CD4-positive, alpha-beta T cell treated with Interleukin-12 subunit alpha and Interleukin-12 subunit beta, for 1 hour (primary cell): Measurements from ENCODE around the gene UGT2A2.
"Not testable (repeated sequence)": the region's sequence is repeated elsewhere in the genome, so short reads cannot be mapped to it uniquely, and the experiment has no call there.

Source experiments
- DNase-seq: peaks from one replicate; pipeline ENCODE4 v3.0.0-alpha.2; 2020

Gene UGT2A2

DNA sequence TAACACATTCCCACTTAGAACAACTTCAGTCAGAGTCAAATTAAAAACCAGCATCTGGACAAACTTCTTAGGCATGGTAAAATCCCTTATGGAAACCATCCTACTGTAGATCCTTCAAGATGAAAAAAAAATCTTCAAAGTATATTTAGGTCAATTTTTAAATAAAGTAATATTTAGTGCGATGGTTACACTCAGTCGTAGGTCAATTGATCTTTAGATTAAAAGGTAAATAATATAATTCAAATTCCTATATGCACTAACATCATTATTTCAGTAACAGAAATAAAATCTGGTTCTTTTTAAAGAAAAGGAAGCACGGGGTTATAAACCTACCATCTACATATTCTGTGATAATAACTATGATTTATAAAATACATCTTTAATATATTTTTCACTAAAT lies at the start of gene UGT2A2:
Gene UGT2A2 (minus strand): TSS at position 101 of the 400 bp plus-strand sequence. CDS start 2 bp downstream, at position 99.
- no peak for DNase-seq

DNA sequence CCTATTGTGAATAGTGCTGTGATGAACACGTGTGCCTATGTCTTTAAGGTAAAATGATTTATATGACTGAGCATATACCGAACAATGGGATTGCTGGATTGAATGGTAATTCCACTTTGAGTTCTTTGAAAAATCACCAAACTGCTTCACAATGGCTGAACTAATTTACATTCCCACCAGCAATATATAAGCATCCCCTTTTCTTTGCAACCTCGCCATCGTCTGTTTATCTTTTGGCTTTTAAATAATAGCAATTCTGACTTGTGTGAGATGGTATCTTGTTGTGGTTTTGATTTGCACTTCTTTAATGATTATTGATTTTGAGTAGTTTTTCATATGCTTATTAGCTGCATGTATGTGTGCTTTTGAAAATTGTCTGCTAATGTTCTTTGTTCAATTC lies 45.4 kb upstream of the UGT2A2 start:
- no peak for DNase-seq

DNA sequence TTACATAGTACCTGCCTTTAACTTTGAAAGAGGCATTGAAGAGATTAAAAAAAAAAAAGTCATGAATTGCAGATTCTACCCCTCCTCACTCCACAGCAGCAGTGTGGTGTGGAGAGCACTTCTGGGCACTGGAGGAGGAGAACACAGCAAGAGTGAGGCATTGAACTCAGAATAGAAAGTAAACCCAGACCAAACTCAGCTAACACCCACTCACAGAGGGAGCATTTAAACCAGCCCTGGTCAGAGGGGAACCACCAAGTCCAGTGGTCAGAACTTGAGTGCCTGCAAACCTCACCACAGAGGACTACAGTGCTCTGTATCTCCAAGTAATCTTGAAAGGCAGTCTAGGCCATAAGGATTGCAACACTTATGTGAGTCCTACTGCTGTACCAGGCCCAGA lies 29.2 kb upstream of the UGT2A2 start:
- no peak for DNase-seq

DNA sequence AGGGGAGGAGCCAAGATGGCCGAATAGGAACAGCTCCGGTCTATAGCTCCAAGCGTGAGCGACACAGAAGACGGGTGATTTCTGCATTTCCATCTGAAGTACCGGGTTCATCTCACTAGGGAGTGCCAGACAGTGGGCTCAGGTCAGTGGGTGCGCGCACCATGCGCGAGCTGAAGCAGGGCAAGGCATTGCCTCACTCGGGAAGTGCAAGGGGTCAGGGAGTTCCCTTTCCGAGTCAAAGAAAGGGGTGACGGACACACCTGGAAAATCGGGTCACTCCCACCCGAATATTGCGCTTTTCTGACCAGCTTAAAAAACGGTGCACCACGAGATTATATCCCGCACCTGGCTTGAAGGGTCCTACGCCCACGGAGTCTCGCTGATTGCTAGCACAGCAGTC lies 24.6 kb upstream of the UGT2A2 start:
- not testable (repeated sequence) for DNase-seq

DNA sequence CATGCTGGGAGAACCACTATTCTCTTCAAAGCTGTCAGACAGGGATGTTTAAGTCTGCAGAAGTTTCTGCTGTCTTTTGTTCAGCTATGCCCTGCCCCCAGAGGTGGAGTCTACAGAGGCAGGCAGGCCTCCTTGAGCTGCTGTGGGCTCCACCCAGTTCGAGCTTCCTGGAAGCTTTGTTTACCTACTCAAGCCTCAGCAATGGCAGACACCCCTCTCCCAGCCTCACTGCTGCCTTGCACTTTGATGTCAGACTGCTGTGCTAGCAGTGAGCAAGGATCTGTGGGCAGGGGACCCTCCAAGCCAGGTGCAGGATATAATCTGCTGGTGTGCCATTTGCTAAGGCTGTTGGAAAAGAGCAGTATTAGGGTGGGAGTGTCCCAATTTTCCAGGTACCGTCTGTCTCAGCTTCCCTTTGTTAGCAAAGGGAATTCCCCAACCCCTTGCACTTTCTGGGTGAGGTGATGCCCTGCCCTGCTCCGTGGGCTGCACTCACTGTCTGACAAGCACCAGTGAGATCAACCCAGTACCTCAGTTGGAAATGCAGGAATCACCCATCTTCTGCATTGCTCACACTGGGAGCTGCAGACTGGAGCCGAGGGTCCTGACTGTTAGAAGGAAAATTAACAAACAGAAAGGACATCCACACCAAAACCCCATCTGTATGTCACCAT lies 21.8 kb upstream of the UGT2A2 start:
- DNase-seq = peak; percentile 20

DNA sequence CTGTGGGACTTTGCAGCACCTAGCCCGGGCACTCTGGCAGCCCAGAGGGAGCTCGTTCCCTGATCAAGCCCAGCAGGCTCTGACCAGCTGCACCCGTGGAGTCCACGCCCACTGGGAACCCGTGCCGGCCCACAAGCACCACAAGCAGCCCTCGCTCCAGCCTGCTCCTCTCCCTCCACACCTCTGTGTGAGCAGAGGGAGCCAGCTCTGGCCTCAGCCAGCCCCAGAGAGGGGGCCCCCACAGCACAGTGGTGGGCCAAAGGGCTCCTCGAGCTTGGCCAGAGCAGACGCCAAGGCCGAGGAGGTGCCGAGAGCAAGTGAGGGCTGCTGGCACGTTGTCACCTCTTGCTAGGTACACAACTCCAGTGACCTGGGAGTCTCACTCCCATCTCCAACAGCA lies 18.7 kb upstream of the UGT2A2 start:
- no peak for DNase-seq

DNA sequence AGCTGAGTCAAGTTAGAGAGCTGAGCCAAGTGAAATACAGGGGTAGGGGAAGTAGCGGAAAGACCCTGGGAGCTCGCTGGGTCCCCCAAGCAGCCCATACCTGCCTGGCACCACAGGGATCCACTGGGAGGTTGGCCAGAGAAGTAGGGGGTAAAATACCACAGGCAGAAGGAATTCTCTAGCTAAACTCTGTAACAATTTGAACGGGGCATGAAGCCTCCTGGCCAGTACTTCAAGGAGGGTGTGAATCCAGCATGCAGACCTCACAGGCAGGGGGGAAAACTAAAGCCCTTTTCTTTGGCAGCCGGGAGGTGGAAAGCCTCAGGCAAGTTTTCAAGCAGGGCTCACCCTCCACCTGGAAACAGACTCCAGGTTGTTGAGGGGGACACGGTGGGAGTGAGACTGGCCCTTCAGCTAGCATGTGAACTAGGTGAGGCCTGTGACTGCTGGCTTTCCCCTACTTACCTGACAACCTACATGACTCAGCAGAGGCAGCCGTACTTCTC lies 17.3 kb upstream of the UGT2A2 start:
- no peak for DNase-seq

DNA sequence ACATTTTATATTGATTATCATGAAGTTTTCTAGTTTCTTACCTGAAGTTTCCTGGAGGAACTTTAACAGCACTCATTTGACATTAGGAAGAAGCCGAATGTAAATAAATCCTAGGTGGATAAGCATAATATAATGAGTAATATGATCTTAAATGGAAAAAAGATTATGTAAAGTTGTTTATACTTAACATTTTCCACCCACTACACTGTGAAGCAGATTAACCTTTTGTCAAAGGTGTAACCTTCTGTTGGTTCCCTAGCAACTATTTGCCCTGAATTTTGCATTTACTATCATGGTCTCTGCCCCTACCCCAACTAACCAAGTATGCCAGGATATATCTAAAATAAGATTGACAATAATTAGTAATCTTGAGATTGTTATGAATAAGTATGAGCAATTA lies 13.7 kb upstream of the UGT2A2 start, which contains the start of gene UGT2A1:
Gene UGT2A1 (minus strand): TSS at position 101 of the 400 bp plus-strand sequence. CDS start 5,603 bp downstream, outside the sequence.
- no peak for DNase-seq

DNA sequence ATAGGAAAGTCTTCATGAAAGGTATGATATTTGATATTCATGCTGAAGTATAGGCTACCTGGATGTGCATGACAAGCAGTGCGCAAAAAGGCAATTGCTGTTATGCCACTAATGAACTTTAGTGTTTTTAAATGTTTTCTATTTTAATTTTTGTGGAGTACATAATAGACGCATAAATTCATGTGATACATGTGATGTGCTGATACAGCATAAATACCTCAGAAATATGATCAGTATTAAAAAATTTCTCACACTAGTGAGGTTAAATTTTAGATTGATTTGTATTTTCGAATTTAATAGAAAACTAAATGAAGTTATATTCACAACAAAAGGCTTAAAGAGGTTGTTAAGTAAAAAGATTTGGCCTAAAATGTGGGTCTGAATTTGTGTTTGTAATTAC lies 11.4 kb upstream of the UGT2A2 start:
- no peak for DNase-seq

DNA sequence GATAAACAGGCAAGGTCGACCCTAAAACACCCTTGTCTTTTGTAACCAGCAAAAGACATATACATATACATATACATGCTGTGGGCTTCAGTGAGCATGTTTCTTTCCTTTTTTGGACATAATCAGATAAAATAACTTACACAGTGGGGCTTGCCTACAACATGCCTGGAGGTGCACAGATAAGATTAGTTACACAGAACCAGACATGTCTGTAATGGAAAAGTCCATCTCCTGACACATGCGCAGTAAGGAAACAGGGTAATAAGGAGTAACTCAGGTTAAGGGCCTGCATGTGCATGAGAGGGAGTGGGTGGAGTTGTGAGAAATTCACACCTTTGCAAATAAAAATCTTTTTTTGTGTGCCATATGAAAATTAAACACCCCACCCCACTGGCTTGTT lies 10.2 kb upstream of the UGT2A2 start:
- DNase-seq = no peak

DNA sequence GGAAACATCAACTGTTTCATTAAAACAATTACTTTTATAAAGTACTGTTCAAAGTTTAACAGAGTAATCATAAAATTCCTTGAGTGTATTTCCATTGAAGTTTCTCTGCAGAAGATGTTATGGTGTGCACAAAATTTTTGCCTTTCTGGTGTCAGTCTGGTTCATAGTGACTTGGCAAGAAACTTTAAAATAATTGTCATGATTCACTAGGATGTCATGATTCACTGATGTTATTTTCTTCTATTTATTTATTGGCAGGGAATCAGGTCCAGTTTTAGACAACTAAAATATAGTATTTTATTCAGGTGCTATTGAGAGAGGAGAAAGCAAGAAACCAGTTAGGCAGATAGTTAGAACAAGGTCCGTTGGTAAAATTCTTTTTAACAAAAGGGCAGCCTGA lies 9.8 kb upstream of the UGT2A2 start:
- DNase-seq = no peak

DNA sequence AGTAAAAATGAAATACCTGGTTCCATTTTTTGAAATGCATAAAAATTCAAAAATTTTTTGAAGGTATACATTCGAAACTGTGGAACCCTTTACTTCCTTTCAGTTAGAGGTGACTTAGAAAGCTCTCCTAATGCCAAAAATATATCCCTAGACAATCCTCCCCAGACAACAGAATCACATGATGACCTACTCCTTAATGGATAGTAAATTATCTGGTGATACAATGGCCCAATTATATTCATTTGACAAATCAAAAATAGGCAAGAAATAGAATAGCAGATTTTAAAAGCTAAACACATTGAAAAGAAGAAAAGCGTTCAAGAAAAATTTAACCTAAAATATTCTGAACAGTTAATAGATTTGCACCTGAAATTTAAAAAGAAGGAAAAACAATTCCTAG lies 3.5 kb upstream of the UGT2A2 start:
- no peak for DNase-seq

DNA sequence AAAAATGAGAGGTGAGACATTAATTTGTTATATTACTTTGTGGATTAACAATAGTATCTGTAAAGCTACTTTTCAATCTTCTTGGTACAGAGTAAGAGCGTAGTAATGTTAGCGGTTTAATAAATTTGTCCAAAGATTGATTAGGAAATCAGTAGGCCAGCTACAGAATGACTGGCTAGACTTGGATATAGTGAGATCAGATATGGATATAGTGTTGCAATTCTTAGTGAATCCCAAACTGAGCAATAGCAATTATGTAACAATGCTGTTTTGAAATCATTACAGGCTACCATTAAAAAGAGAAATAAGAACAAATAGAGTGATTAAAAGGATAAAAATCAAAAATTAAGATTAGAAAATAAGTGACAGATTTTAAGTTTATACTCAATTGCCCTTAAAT lies 847 bp upstream of the UGT2A2 start:
- DNase-seq = no peak

DNA sequence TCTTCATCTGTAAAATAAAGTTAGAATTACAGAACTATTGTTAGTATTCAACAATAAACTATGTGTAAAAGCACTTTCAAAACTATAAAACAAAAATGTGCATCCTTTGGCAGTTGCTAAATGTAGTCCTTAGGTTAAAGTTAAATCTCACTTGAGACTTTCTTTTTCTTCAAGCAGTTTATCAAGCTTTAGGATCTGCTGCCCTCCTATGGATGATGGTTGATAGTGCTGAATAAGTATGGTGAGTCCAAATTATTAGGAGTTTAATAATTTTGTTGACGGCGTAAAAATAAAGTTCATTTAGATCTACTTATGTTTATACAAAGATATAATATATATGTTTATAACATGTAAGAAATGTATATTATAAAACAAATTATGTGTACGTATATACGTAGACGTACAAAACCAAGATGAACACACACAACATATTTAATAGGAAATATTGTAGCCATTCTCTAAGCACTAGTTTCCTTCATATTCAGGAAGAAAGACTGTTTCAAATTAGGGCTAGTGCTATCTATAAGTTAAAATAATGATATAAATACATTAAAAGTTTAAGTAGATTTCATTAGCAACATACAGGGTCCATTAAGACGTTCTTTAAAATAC lies 22.3 kb downstream of the UGT2A2 start:
- DNase-seq = no peak

DNA sequence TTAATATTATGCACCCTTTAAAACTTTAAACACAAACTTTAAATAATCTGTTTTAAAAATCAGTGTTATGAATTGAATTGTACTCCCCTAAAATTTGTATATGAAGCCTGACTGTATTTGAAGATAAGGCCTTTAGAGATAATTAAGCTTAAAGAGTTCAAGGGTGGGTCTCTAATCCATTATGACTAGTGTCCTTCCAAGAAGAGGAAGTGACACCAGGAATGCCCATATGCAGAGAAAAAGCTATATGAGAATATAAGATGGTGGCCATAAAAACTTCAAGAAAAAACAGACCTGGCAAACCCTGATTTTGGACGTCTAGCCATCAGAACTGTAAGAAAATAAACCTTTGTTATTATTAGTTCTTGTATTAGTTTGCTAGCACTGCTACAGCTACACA lies 29.0 kb downstream of the UGT2A2 start:
- no peak for DNase-seq

DNA sequence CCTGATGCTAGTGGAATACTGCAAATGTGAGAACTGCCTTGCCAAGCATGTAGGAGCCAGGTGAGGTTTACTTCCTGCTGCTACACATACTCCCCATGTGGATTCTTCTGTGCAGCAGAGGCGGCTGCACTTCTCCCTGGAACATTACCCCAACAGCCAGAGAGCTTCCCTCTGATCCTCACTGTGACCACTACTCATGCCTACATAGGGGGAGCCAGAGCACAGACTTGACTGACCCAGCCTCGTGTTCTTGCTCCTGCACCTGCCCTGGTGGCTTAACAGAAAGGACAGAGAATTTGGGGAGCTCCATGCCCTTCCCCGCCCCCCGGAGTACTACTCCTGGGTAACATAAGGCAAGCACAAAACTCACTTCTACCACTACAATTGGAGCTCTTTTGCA lies 38.4 kb downstream of the UGT2A2 start:
- no peak for DNase-seq

DNA sequence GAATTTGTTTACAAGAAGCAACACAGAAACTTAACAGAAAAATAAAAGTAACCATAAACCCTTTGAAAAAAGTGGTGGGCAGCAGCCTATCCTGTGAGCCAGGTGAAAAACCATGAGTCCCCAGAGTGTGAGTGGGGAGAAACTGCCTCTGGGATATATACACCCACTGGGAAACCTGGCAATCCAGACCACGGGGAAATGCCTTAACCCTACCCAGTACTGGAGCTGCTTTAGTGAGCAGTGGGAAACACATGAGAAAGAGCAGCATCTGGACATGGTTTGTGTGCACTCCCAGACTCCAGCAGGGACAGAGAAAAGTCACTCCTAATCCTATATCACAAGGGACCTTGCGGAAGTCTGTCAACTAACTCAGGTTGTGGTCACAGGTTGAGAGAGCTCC lies 39.4 kb downstream of the UGT2A2 start:
- DNase-seq = no peak

DNA sequence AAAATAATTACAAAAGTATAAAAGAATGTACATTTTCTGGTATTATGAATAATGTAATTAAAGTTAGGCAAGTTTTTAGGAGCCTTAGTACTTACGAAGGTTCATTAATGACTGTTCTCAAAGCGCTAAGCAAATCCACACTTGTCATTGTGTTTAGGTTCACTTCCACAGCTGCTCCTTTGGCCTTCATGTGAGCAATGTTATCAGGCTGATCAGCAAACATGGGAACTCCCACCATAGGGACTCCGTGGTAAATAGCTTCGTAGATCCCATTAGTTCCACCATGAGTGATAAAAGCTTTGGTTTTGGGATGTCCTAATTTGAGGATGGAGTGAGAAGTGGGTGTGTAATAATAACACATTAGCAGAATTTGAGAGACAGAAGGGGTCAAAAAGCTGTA lies 45.1 kb downstream of the UGT2A2 start:
- no peak for DNase-seq

DNA sequence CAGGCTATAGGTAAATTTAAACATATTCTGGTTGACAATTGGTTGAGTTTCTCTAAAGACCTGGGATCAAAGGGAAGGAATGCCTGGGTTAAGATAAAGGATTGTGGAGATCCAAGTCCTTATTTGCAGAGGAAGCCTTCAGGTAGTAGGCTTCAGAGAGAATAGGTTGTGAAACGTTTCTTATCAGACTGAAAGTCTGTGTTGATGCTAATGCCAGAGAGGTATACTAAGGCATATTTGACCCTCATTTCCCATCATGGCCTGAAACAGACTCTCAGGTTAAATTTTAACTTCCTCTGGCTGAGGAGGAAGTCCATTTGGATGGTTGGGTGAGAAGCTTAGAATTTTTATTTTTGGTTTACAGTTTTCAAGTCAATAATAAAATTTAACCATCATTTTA lies 48.1 kb downstream of the UGT2A2 start:
- DNase-seq = no peak

DNA sequence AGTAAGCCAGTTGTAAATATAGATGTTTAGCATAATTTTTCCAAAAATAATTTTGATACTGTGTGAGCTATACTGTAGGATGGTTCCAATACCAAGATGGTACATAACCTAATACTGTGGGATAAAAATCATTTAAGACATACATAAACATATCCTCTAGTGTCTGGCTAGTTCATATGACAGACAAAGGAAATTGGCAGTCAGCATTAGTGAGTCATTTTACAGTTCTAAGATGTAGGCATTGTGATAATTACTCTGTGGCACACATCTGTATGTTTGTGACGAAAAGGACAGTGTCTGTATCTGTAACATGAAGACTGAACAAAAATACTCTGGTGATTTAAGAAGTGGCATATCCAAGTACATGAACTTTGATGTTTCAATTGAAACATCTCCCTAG lies 49.6 kb downstream of the UGT2A2 start:
- DNase-seq = no peak

DNA sequence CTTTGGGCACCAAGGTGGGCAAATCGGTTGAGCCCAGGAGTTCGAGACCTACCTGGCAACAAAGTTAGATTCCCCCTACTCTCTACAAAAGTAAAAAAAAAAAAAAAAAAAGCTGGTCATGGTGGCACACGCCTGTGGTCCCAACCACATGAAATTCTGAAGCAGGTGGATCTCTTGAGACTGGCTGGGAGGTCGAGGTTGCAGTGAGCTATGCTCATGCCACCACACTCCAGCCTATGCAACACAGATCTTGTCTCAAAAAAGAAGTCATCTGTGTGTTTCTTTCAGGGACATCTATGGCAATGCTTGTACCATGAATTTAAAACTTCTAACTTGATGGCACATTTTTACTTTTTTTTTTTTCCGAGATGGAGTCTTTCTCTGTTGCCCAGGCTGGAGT lies 55.3 kb downstream of the UGT2A2 start:
- DNase-seq = no peak

DNA sequence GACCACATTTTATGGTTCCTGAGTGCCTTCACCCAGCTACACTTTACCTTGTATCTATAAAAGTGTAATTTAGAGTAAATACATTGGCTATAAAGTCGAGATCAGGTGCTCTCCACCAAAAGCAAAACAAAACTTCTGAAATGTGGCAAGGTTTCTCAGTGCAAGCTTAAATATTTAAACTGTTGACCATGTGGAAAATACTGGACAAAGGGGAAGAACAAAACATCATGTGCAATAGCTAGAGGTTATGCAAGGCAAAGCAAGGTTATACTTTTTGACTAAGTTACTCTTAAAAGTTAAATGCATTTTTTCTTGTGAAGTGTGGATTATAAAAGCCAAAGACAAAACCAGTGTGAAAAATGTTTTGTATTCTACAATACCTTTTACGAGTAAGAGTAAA lies 55.9 kb downstream of the UGT2A2 start:
- DNase-seq = no peak

DNA sequence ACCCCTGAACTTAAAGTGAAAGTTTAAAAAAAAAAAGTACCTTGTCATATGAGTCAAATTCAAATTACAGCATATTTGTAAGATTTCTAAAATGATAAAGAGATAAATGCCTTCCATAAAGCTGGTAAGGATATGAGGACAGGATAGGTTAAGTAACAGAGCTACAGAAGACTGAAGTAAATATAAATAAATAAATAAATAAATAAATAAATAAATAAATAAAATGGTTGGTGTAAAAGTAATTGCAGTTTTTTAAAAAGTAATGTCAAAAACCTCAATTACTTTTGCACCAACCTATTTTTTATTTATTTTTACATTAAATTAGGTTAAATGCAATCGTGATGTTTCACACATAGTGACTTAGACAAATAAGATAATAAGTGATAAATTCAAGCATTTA lies 62.2 kb downstream of the UGT2A2 start:
- DNase-seq = no peak

DNA sequence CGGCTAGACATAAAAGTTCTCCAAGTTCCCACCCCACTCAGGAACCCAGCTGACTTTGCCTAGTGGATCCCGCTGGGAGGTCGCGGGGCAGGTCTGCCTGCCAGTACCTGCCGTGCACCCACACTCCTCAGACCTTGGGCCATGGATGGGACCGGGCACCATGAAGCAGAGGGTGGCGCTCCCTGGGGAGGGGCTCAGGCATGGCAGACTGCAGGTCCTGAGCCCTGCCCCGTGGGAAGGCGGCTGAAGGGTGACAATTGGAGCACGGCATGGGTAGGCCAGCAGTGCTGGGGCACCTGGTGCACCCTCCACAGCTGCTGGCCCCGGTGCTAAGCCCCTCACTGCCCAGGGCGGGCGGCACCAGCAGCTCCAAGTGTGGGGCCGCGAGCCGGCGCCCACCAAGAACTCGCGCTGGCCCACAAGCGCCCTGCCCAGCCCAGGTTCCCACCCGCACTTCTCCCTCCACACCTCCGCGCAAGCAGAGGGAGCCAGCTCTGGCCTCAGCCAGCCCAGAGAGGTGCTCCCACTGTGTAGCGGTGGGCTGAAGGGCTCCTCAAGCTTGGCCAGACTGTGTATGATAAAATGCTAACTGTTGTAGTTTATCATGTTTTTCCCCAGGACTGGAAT lies 63.1 kb downstream of the UGT2A2 start:
- DNase-seq = no peak
